ENCODE results near the gene EYA3.

EYA3 gene

GRCh38 chr1:28129150-28129549 is 40.7 kb upstream of the EYA3 start:
- Histone ChIP-seq H3K9ac (ENCODE audit: low read length) (no peak overlapping the region), H3K79me1 (ENCODE audit: low read length) (no peaks in the 10 kb centered on the region), H2AK5ac (ENCODE audit: low read length) (no peak overlapping the region), H3K23ac (ENCODE audit: low read length) (no peak overlapping the region), H3K79me2 (ENCODE audit: control insufficient read depth, insufficient read depth, low read length, poor library complexity) (no peaks in the 10 kb centered on the region), H3K14ac (ENCODE audit: low read length) (no peak overlapping the region), H3K4me2 (ENCODE audit: low read length) (no peak overlapping the region), H3K4me1 (ENCODE audit: control insufficient read depth in 1 of 2, insufficient read depth in 2 of 2, low read length in 2 of 2) (no peaks in the 10 kb centered on the region), H2BK12ac (ENCODE audit: low read length) (no peak overlapping the region), H3K4ac (ENCODE audit: low read depth, low read length) (no peak overlapping the region), H3K27me3 (ENCODE audit: insufficient read depth, low read length) (no peaks in the 10 kb centered on the region), H3K18ac (ENCODE audit: low read length) (no peak overlapping the region), H4K8ac (ENCODE audit: low read depth, low read length) (no peak overlapping the region), H2AFZ (ENCODE audit: insufficient read depth, low read length, poor library complexity) (no peak overlapping the region), H3K4me3 (ENCODE audit: low read depth, low read length) (no peak overlapping the region), H2BK120ac (ENCODE audit: insufficient read depth, low read length, poor library complexity) (no peak overlapping the region), H4K12ac (ENCODE audit: low read depth, low read length) (no peak overlapping the region), H3K36me3 (ENCODE audit: control insufficient read depth in 1 of 2, insufficient read depth in 2 of 2, low read length in 2 of 2) (no peaks in the 10 kb centered on the region), H4K91ac (ENCODE audit: low read depth, low read length) (no peak overlapping the region), H3K9me3 (ENCODE audit: insufficient read depth, low read depth, low read length) (no peaks in the 10 kb centered on the region), H2BK5ac (ENCODE audit: low read depth, low read length, poor library complexity) (no peak overlapping the region), H3K27ac (ENCODE audit: low read depth, low read length) (no peak overlapping the region)
- no peak for DNase-seq
- no CpG with 5 or more reads among the region's 1 CpG for WGBS (ENCODE audit: extremely low coverage, insufficient coverage, insufficient read length)

GRCh38 chr1:28127617-28128257 is 39.3 kb upstream of the EYA3 start:
- no peaks in the 10 kb centered on the region for H3K36me3 ChIP-seq (ENCODE audit: control insufficient read depth in 1 of 2, insufficient read depth in 2 of 2, low read length in 2 of 2)
- H3K79me2 ChIP-seq (ENCODE audit: control insufficient read depth, insufficient read depth, low read length, poor library complexity), result no peaks in the 10 kb centered on the region
- no peak overlapping the region for H2BK5ac ChIP-seq (ENCODE audit: low read depth, low read length, poor library complexity)
- H3K4me2 ChIP-seq (ENCODE audit: low read length), result no peak overlapping the region
- H3K4me1 ChIP-seq (ENCODE audit: control insufficient read depth in 1 of 2, insufficient read depth in 2 of 2, low read length in 2 of 2), result no peaks in the 10 kb centered on the region
- no peak overlapping the region for H2BK12ac ChIP-seq (ENCODE audit: low read length)
- H3K4me3 ChIP-seq (ENCODE audit: low read depth, low read length), result no peak overlapping the region
- no peak overlapping the region for H4K91ac ChIP-seq (ENCODE audit: low read depth, low read length)
- DNase-seq, result no peak
- WGBS (ENCODE audit: extremely low coverage, insufficient coverage, insufficient read length), result no CpG with 5 or more reads among the region's 3 CpGs
- H2BK120ac ChIP-seq (ENCODE audit: insufficient read depth, low read length, poor library complexity), result no peak overlapping the region
- no peak overlapping the region for H3K14ac ChIP-seq (ENCODE audit: low read length)
- H3K4ac ChIP-seq (ENCODE audit: low read depth, low read length), result no peak overlapping the region
- no peak overlapping the region for H2AFZ ChIP-seq (ENCODE audit: insufficient read depth, low read length, poor library complexity)
- H3K18ac ChIP-seq (ENCODE audit: low read length), result no peak overlapping the region
- no peak overlapping the region for H4K12ac ChIP-seq (ENCODE audit: low read depth, low read length)
- H3K9ac ChIP-seq (ENCODE audit: low read length), result no peak overlapping the region
- no peaks in the 10 kb centered on the region for H3K79me1 ChIP-seq (ENCODE audit: low read length)
- no peak overlapping the region for H4K8ac ChIP-seq (ENCODE audit: low read depth, low read length)
- H3K27me3 ChIP-seq (ENCODE audit: insufficient read depth, low read length), result no peaks in the 10 kb centered on the region
- H3K27ac ChIP-seq (ENCODE audit: low read depth, low read length), result no peak overlapping the region
- no peak overlapping the region for H3K23ac ChIP-seq (ENCODE audit: low read length)
- H3K9me3 ChIP-seq (ENCODE audit: insufficient read depth, low read depth, low read length), result no peaks in the 10 kb centered on the region
- H2AK5ac ChIP-seq (ENCODE audit: low read length), result no peak overlapping the region

- no peak overlapping the region for H3K18ac ChIP-seq (ENCODE audit: low read length)
- no peak for DNase-seq
- H4K8ac ChIP-seq (ENCODE audit: low read depth, low read length), result no peak overlapping the region
- H4K91ac ChIP-seq (ENCODE audit: low read depth, low read length), result no peak overlapping the region
- H3K4ac ChIP-seq (ENCODE audit: low read depth, low read length), result no peak overlapping the region
- H2BK120ac ChIP-seq (ENCODE audit: insufficient read depth, low read length, poor library complexity), result no peak overlapping the region
- no peak overlapping the region for H3K9ac ChIP-seq (ENCODE audit: low read length)
- no peak overlapping the region for H2AFZ ChIP-seq (ENCODE audit: insufficient read depth, low read length, poor library complexity)
- WGBS (ENCODE audit: extremely low coverage, insufficient coverage, insufficient read length), result no CpG with 5 or more reads among the region's 5 CpGs
- no peaks in the 10 kb centered on the region for H3K79me1 ChIP-seq (ENCODE audit: low read length)
- no peaks in the 10 kb centered on the region for H3K27me3 ChIP-seq (ENCODE audit: insufficient read depth, low read length)
- H3K36me3 ChIP-seq (ENCODE audit: control insufficient read depth in 1 of 2, insufficient read depth in 2 of 2, low read length in 2 of 2), result no peaks in the 10 kb centered on the region
- no peak overlapping the region for H2AK5ac ChIP-seq (ENCODE audit: low read length)
- no peak overlapping the region for H3K4me3 ChIP-seq (ENCODE audit: low read depth, low read length)
- H3K9me3 ChIP-seq (ENCODE audit: insufficient read depth, low read depth, low read length), result no peaks in the 10 kb centered on the region
- H3K23ac ChIP-seq (ENCODE audit: low read length), result no peak overlapping the region
- no peak overlapping the region for H3K27ac ChIP-seq (ENCODE audit: low read depth, low read length)
- no peak overlapping the region for H2BK12ac ChIP-seq (ENCODE audit: low read length)
- H3K14ac ChIP-seq (ENCODE audit: low read length), result no peak overlapping the region
- no peak overlapping the region for H4K12ac ChIP-seq (ENCODE audit: low read depth, low read length)
- no peak overlapping the region for H2BK5ac ChIP-seq (ENCODE audit: low read depth, low read length, poor library complexity)
- no peaks in the 10 kb centered on the region for H3K4me1 ChIP-seq (ENCODE audit: control insufficient read depth in 1 of 2, insufficient read depth in 2 of 2, low read length in 2 of 2)
- no peaks in the 10 kb centered on the region for H3K79me2 ChIP-seq (ENCODE audit: control insufficient read depth, insufficient read depth, low read length, poor library complexity)
- no peak overlapping the region for H3K4me2 ChIP-seq (ENCODE audit: low read length)
Measured at GRCh38 chr1:28126783-28127490, 38.5 kb upstream of the EYA3 start.

DNA sequence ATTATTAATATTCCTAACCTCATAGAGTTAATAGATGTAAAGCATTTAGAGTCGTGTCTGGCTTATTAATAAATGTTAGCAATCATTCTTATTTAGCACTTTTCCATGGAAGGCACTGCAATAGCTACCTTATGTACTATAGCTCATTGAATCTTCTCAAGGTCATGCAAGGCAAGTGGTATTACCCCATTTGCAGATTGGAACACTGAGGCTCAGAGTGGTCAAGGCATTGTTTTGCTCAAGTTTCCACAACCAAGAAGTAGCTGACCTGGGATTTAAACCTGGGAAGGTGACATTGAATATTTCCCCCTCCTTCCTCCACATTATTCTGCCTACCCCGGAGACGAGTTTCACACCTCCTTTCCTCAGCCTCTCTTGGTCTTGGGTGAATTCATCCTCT is 37.8 kb upstream of the EYA3 start:
- no peak overlapping the region for H3K4me3 ChIP-seq (ENCODE audit: low read depth, low read length)
- WGBS (ENCODE audit: extremely low coverage, insufficient coverage, insufficient read length), result no CpG with 5 or more reads among the region's 3 CpGs

More for the DNA sequence above, 37.8 kb upstream of the EYA3 start:
- no peaks in the 10 kb centered on the region for H3K36me3 ChIP-seq (ENCODE audit: control insufficient read depth in 1 of 2, insufficient read depth in 2 of 2, low read length in 2 of 2)
- H4K91ac ChIP-seq (ENCODE audit: low read depth, low read length), result no peak overlapping the region
- no peak overlapping the region for H2BK12ac ChIP-seq (ENCODE audit: low read length)
- H3K23ac ChIP-seq (ENCODE audit: low read length), result no peak overlapping the region
- no peaks in the 10 kb centered on the region for H3K4me1 ChIP-seq (ENCODE audit: control insufficient read depth in 1 of 2, insufficient read depth in 2 of 2, low read length in 2 of 2)
- no peak overlapping the region for H2AFZ ChIP-seq (ENCODE audit: insufficient read depth, low read length, poor library complexity)
- no peak overlapping the region for H3K14ac ChIP-seq (ENCODE audit: low read length)
- H3K9ac ChIP-seq (ENCODE audit: low read length), result no peak overlapping the region
- no peak for DNase-seq
- no peak overlapping the region for H4K12ac ChIP-seq (ENCODE audit: low read depth, low read length)
- no peak overlapping the region for H2AK5ac ChIP-seq (ENCODE audit: low read length)
- no peaks in the 10 kb centered on the region for H3K79me1 ChIP-seq (ENCODE audit: low read length)
- no peaks in the 10 kb centered on the region for H3K79me2 ChIP-seq (ENCODE audit: control insufficient read depth, insufficient read depth, low read length, poor library complexity)
- no peak overlapping the region for H3K4ac ChIP-seq (ENCODE audit: low read depth, low read length)
- no peak overlapping the region for H2BK120ac ChIP-seq (ENCODE audit: insufficient read depth, low read length, poor library complexity)
- H3K27me3 ChIP-seq (ENCODE audit: insufficient read depth, low read length), result no peaks in the 10 kb centered on the region
- no peak overlapping the region for H2BK5ac ChIP-seq (ENCODE audit: low read depth, low read length, poor library complexity)
- H4K8ac ChIP-seq (ENCODE audit: low read depth, low read length), result no peak overlapping the region
- no peak overlapping the region for H3K18ac ChIP-seq (ENCODE audit: low read length)
- H3K27ac ChIP-seq (ENCODE audit: low read depth, low read length), result no peak overlapping the region
- H3K9me3 ChIP-seq (ENCODE audit: insufficient read depth, low read depth, low read length), result no peaks in the 10 kb centered on the region
- H3K4me2 ChIP-seq (ENCODE audit: low read length), result no peak overlapping the region

All from trophoblast cell (in vitro differentiated cells and primary cell).